ENCODE measurements around the gene ADAMTS17.

ADAMTS17 gene

DNA sequence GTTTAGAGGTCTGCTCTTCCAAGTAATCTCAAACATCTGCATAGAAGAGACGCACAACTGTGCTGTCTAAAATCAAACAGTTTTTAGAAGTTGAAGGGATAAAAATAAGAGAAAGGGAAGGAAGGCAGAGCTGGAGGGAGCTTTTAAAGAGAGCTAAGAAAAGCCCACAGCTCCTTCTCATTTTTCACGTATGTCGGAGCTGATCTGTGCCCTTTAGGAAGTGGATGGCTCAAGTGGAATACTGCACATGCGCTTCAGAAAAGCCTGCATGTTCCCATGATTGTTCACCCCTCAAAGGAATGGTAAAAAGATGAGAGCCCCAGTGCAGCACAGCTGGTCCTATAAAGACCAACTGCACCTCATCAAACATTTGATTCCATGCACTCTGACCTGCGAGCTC is 207.2 kb downstream of the ADAMTS17 start:
- H3K36me3 ChIP-seq (ENCODE audit: control insufficient read depth, insufficient read depth, low read length), result no peaks in the 10 kb centered on the region
- H3K4me3 ChIP-seq (ENCODE audit: low read depth, low read length), result no peak overlapping the region
- no peaks in the 10 kb centered on the region for H3K27me3 ChIP-seq (ENCODE audit: control insufficient read depth, insufficient read depth, low read length)
- H3K9me3 ChIP-seq (ENCODE audit: control insufficient read depth, insufficient read depth, low read length), result no peaks in the 10 kb centered on the region
- no peaks in the 10 kb centered on the region for H3K4me1 ChIP-seq (ENCODE audit: control insufficient read depth, insufficient read depth, low read length)
- no peak overlapping the region for H3K9ac ChIP-seq (ENCODE audit: low read depth, low read length)

DNA sequence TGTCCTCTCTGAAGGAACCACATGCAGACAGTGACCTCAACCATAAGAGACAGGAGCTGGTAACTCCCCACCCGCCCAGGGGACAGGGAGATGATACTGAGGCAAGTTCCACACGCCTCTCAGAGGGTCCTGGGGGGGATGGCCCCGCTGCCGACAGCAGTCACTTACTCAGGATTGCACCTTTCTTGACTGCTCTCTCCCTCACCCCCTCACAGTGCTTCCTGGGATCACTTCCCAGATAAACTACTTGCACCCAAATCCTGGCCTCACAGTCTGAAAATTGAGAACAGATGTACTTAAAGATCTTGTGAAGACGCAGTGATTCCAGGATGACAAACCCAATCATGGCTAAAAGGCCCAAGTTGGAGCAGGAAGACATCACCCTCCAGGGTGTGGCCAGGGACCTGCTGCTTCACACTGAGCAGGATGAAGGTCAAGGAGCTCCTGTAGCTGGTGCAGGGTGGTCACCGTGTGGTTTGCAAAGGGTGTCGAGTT is 207.6 kb downstream of the ADAMTS17 start:
- no peaks in the 10 kb centered on the region for H3K36me3 ChIP-seq (ENCODE audit: control insufficient read depth, insufficient read depth, low read length)
- no peak overlapping the region for H3K4me3 ChIP-seq (ENCODE audit: low read depth, low read length)
- no peaks in the 10 kb centered on the region for H3K4me1 ChIP-seq (ENCODE audit: control insufficient read depth, insufficient read depth, low read length)
- H3K9ac ChIP-seq (ENCODE audit: low read depth, low read length), result no peak overlapping the region
- no peaks in the 10 kb centered on the region for H3K27me3 ChIP-seq (ENCODE audit: control insufficient read depth, insufficient read depth, low read length)
- H3K9me3 ChIP-seq (ENCODE audit: control insufficient read depth, insufficient read depth, low read length), result no peaks in the 10 kb centered on the region

DNA sequence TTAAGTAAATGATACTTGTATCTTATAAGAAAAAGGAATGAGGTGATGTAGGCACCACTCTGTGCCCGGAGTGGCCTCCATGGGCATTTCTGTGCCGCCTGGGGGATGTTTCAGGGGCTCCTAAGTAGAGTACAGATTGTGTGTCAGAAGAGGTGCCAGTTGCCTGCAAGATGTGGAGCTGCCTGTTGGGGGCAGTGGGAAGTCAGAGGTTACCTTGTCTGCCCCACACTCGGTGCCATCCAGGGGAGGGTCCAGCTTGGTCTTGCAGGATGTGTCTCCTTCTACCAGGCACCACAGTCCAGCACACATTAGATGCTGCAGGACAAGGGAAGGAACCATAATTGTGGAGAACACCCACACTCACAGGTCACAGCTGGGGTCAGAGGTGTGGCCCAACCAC is 208.8 kb downstream of the ADAMTS17 start:
- H3K4me1 ChIP-seq (ENCODE audit: control insufficient read depth, insufficient read depth, low read length), result no peaks in the 10 kb centered on the region
- no peak overlapping the region for H3K9ac ChIP-seq (ENCODE audit: low read depth, low read length)
- no peaks in the 10 kb centered on the region for H3K27me3 ChIP-seq (ENCODE audit: control insufficient read depth, insufficient read depth, low read length)
- H3K36me3 ChIP-seq (ENCODE audit: control insufficient read depth, insufficient read depth, low read length), result no peaks in the 10 kb centered on the region
- no peaks in the 10 kb centered on the region for H3K9me3 ChIP-seq (ENCODE audit: control insufficient read depth, insufficient read depth, low read length)
- no peak overlapping the region for H3K4me3 ChIP-seq (ENCODE audit: low read depth, low read length)

DNA sequence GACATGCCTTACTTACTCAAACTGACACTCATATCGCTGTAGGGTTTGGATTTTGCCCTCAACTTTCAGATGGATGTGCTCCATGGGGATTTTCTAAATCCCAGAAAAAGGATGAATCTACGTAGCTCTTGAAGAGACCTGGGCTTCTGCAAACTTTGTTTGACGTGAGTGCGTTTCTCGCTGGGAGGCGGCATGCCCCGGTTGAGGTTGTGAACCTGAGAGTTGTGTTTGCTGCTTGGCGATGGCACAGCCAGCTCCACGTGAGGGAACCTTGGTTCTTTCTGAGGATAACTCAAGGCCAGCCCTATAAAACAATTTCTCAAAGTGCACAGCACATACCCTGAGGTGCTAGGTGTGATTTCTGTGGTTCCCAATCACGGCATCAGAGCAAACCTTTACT is 209.5 kb downstream of the ADAMTS17 start:
- H3K4me3 ChIP-seq (ENCODE audit: low read depth, low read length), result no peak overlapping the region
- H3K27me3 ChIP-seq (ENCODE audit: control insufficient read depth, insufficient read depth, low read length), result no peaks in the 10 kb centered on the region
- H3K9me3 ChIP-seq (ENCODE audit: control insufficient read depth, insufficient read depth, low read length), result no peaks in the 10 kb centered on the region
- no peaks in the 10 kb centered on the region for H3K36me3 ChIP-seq (ENCODE audit: control insufficient read depth, insufficient read depth, low read length)
- H3K9ac ChIP-seq (ENCODE audit: low read depth, low read length), result no peak overlapping the region
- no peaks in the 10 kb centered on the region for H3K4me1 ChIP-seq (ENCODE audit: control insufficient read depth, insufficient read depth, low read length)

DNA sequence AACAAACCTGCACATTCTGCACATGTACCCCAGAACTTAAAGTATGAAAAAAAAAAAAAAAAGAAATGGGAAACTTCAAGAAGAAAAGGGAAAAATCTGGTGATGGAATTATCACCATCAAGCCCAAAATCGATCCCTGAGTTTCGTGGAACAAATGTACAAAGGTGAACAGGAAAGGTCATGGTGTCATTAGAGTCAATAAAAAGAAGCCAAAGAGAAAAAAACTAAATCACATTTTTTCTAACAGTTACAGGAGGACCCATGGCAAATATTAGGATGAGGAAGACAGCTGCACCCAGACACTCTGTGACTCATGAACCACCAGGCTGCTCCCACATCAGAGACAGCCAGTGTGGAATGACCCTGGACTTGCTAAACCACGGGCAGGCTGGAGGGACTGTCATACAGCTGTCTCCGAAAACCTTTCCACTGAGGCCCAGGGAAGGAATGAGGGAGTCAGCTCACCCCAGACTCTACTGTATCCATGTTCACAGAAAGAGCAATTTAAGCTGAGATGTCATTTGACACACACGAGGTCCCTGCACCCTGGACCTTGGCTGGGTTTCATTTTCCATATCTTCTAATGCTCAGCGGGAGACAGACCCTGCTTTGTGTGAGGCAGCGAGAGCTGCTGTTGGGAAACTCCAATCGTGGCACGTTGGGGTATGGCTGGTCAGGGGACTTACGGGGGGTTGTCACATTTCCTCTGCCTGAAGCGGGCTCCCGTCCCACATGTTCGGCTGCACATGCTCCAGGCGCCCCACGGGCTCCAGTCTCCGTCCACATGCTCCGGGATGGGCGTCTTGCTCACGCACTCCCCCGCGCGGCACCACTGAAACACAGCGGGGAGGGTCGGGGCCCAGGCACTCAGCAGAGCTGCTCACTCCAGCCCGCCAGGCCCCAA is 210.2 kb downstream of the ADAMTS17 start:
- H3K9ac ChIP-seq (ENCODE audit: low read depth, low read length), result no peak overlapping the region

DNA sequence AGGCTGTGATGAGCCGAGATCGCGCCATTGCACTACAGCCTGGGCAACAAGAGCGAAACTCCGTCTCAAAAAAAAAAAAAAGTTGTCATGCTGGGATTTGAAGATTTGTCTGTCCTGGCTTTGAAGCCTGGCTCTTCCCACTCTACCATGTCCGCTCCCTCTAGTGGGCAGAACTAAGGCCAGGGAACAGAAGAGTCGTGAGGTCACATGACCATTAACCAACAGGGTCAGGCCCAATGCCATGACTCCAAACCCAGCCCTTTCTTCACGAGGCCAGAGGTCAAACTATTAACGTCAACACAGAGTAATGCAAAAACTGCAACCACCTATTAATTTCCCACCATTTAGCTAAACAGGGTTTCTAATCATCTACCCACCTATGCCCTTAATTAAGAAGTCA is 212.1 kb downstream of the ADAMTS17 start:
- Histone ChIP-seq H3K4me3 (ENCODE audit: low read depth, low read length) (no peak overlapping the region), H3K4me1 (ENCODE audit: control insufficient read depth, insufficient read depth, low read length) (no peaks in the 10 kb centered on the region), H3K9me3 (ENCODE audit: control insufficient read depth, insufficient read depth, low read length) (no peaks in the 10 kb centered on the region), H3K27me3 (ENCODE audit: control insufficient read depth, insufficient read depth, low read length) (no peaks in the 10 kb centered on the region), H3K9ac (ENCODE audit: low read depth, low read length) (no peak overlapping the region), H3K36me3 (ENCODE audit: control insufficient read depth, insufficient read depth, low read length) (no peaks in the 10 kb centered on the region)

More for the DNA sequence above, 210.2 kb downstream of the ADAMTS17 start:
- H3K9me3 ChIP-seq (ENCODE audit: control insufficient read depth, insufficient read depth, low read length), result no peaks in the 10 kb centered on the region
- H3K36me3 ChIP-seq (ENCODE audit: control insufficient read depth, insufficient read depth, low read length), result no peaks in the 10 kb centered on the region
- no peaks in the 10 kb centered on the region for H3K27me3 ChIP-seq (ENCODE audit: control insufficient read depth, insufficient read depth, low read length)
- H3K4me1 ChIP-seq (ENCODE audit: control insufficient read depth, insufficient read depth, low read length), result no peaks in the 10 kb centered on the region
- no peak overlapping the region for H3K4me3 ChIP-seq (ENCODE audit: low read depth, low read length)

DNA sequence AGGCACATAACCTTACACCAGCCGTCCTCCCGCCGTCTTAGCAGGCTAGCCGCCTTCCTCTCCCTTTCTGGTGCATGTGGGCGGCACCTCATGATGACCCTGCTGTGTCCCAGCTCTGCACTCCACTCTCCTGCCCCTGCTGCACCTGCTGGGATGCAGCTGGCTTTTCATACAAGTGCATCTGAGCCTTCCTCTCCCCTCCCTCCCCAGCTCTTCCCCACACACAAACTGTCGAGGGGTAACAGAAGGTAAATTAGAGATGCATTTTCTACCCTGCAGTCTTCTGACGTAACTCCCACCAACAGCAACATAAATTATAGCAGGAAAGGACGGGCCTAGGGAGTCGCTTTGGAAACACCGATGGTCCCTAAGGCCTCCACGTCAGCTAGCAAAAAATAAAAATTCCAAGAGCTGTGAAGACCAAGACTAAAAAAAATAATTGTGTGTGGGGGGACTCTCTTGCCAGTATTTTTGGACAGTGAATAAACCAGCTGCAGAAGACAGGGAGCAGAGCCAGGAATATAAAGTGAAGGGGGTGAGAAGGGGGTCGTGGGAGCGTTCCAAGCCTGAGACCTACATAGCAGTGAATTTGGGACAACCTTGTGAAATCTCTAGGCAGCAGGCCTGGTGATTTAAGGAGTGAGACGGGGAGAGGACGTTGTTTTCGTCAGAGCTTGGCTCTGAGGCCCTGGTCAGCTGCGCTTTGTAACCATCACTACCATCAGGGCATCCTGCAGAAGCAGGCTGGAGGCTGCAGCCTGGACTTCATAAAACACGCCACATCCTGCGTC is 216.2 kb downstream of the ADAMTS17 start:
- Histone ChIP-seq H3K4me3 (ENCODE audit: low read depth, low read length) (no peak overlapping the region), H3K36me3 (ENCODE audit: control insufficient read depth, insufficient read depth, low read length) (no peaks in the 10 kb centered on the region), H3K4me1 (ENCODE audit: control insufficient read depth, insufficient read depth, low read length) (no peaks in the 10 kb centered on the region), H3K9ac (ENCODE audit: low read depth, low read length) (no peak overlapping the region), H3K9me3 (ENCODE audit: control insufficient read depth, insufficient read depth, low read length) (peaks cover 7% of the 10 kb centered on the region), H3K27me3 (ENCODE audit: control insufficient read depth, insufficient read depth, low read length) (no peaks in the 10 kb centered on the region)

DNA sequence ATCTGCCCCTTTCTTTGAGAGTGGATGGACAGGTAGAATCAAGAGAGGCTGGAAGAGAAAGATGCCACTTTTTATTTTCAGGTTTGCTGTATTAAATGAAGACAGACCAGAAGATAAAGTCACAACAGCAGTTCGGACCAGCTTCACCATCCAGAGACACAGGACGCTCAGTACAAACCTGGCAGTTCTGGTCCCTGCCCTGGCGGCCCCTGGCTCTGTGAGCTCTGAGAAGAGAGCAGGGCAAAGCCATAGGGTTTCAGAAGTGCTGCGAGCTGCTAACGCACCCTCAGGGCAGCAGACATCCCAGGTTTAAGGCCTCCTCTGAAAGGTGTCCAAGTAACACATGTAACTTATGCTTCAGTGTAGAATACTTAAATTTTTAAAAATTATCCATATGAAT is 216.8 kb downstream of the ADAMTS17 start:
- no peaks in the 10 kb centered on the region for H3K27me3 ChIP-seq (ENCODE audit: control insufficient read depth, insufficient read depth, low read length)
- no peak overlapping the region for H3K4me3 ChIP-seq (ENCODE audit: low read depth, low read length)
- no peaks in the 10 kb centered on the region for H3K4me1 ChIP-seq (ENCODE audit: control insufficient read depth, insufficient read depth, low read length)
- H3K9ac ChIP-seq (ENCODE audit: low read depth, low read length), result no peak overlapping the region
- H3K36me3 ChIP-seq (ENCODE audit: control insufficient read depth, insufficient read depth, low read length), result no peaks in the 10 kb centered on the region
- H3K9me3 ChIP-seq (ENCODE audit: control insufficient read depth, insufficient read depth, low read length), result peaks cover 7% of the 10 kb centered on the region

DNA sequence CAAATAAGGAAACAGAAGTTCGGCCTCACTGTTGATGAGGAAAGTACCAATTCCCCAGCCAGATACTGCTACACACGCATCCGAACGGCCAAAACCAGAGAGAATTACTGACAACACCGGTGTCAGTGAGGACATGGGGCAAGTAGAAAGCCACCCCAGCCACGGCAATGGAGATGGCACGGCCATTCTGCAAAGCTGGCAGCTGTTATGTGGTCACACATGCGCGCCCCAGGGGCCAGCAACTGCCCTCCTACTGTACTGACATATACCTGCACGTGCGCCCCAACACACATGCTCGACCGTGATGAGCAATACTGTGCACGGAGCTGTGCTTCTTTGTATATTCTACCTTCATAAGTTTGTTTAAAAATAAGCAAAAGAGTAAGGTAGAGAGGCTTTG is 217.4 kb downstream of the ADAMTS17 start:
- no peaks in the 10 kb centered on the region for H3K27me3 ChIP-seq (ENCODE audit: control insufficient read depth, insufficient read depth, low read length)
- H3K9ac ChIP-seq (ENCODE audit: low read depth, low read length), result no peak overlapping the region
- no peaks in the 10 kb centered on the region for H3K4me1 ChIP-seq (ENCODE audit: control insufficient read depth, insufficient read depth, low read length)
- no peak overlapping the region for H3K4me3 ChIP-seq (ENCODE audit: low read depth, low read length)
- peaks cover 7% of the 10 kb centered on the region for H3K9me3 ChIP-seq (ENCODE audit: control insufficient read depth, insufficient read depth, low read length)
- H3K36me3 ChIP-seq (ENCODE audit: control insufficient read depth, insufficient read depth, low read length), result no peaks in the 10 kb centered on the region

DNA sequence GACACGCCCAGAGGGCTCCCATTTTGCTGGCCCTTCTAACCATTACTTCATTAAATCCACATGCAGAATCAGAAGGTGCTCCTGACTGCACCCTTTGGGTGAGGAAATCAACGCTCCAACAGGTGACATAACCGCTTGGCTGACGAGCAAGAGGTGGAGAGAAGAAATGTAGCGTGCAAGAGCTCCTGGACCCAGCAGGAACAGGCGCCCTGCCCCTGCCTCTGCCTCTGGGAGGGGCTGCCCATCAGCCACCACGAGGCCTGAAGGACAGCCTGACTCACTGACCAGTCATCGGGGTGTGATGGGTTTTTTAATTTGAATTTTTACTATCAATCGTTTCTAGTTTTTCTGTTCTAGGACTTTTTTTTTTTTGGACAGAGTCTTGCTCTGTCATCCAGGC is 218.2 kb downstream of the ADAMTS17 start:
- peaks cover 7% of the 10 kb centered on the region for H3K9me3 ChIP-seq (ENCODE audit: control insufficient read depth, insufficient read depth, low read length)
- no peak overlapping the region for H3K4me3 ChIP-seq (ENCODE audit: low read depth, low read length)
- H3K36me3 ChIP-seq (ENCODE audit: control insufficient read depth, insufficient read depth, low read length), result no peaks in the 10 kb centered on the region
- no peaks in the 10 kb centered on the region for H3K27me3 ChIP-seq (ENCODE audit: control insufficient read depth, insufficient read depth, low read length)
- H3K9ac ChIP-seq (ENCODE audit: low read depth, low read length), result no peak overlapping the region
- H3K4me1 ChIP-seq (ENCODE audit: control insufficient read depth, insufficient read depth, low read length), result no peaks in the 10 kb centered on the region

DNA sequence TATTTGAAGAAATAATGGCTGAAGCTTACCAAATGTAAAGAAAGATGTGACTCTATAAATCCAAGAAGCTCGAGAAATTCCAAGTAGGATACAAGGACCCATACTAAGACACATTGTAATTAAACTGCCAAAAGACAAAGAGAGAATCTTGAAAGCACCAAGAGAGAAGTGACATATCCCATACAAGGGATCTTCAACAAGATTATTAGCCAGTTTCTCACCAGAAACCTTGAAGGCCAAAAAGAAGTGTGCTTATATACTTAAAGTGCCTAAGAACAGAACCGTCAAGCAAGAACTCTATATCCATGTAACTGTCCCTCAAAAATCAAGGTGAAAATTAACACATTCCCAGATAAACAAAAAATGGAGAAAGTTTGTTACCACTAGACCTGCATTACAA is 220.5 kb downstream of the ADAMTS17 start:
- H3K36me3 ChIP-seq (ENCODE audit: control insufficient read depth, insufficient read depth, low read length), result no peaks in the 10 kb centered on the region
- H3K4me3 ChIP-seq (ENCODE audit: low read depth, low read length), result no peak overlapping the region
- no peaks in the 10 kb centered on the region for H3K4me1 ChIP-seq (ENCODE audit: control insufficient read depth, insufficient read depth, low read length)
- H3K9me3 ChIP-seq (ENCODE audit: control insufficient read depth, insufficient read depth, low read length), result peaks cover 7% of the 10 kb centered on the region
- no peaks in the 10 kb centered on the region for H3K27me3 ChIP-seq (ENCODE audit: control insufficient read depth, insufficient read depth, low read length)
- H3K9ac ChIP-seq (ENCODE audit: low read depth, low read length), result no peak overlapping the region

DNA sequence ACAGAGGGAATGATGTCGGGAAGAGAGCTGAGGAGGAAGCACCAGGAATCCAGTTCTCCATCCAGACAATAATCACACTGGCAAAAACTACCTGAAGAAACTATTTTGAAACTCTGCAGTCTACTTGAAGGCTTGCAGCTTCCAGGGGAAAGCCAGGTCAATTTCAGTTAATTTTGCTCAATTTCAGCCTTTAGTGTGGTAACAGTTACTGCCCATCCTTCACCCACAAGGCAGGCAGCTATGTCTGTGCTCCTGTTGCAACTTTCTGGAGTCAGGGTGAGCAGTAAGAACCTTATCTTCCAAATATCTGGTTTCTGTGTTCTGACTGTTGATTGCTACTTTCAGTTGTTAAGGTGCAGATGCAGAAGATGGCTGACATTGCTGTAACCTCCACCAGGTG is 221.7 kb downstream of the ADAMTS17 start:
- H3K4me3 ChIP-seq (ENCODE audit: low read depth, low read length), result no peak overlapping the region
- no peak overlapping the region for H3K9ac ChIP-seq (ENCODE audit: low read depth, low read length)
- peaks cover 7% of the 10 kb centered on the region for H3K9me3 ChIP-seq (ENCODE audit: control insufficient read depth, insufficient read depth, low read length)
- peaks cover under 1% of the 10 kb centered on the region for H3K4me1 ChIP-seq (ENCODE audit: control insufficient read depth, insufficient read depth, low read length)
- H3K36me3 ChIP-seq (ENCODE audit: control insufficient read depth, insufficient read depth, low read length), result no peaks in the 10 kb centered on the region
- no peaks in the 10 kb centered on the region for H3K27me3 ChIP-seq (ENCODE audit: control insufficient read depth, insufficient read depth, low read length)
